Ectodermal cell (in vitro differentiated cells): Measurements from ENCODE around the gene NDC80.
"Not testable (repeated sequence)": the region's sequence is repeated elsewhere in the genome, so short reads cannot be mapped to it uniquely, and the experiment has no call there.

Experiments
- H3K27ac ChIP-seq: 2 replicates; pipeline ENCODE4 v1.7.0; 2013; ENCODE audit warnings: mild to moderate bottlenecking, low read depth, low read length; ENCODE audit not compliant: insufficient read depth, poor library complexity, severe bottlenecking
- H3K27me3 ChIP-seq: 2 replicates; pipeline ENCODE4 v1.7.0; 2013; ENCODE audit warnings: mild to moderate bottlenecking, low read length; ENCODE audit not compliant: insufficient read depth, control insufficient read depth, poor library complexity, severe bottlenecking
- H3K36me3 ChIP-seq: one replicate; pipeline ENCODE4 v1.7.0; 2013; ENCODE audit warnings: low read length; ENCODE audit not compliant: control insufficient read depth, insufficient read depth
- H3K4me1 ChIP-seq: one replicate; pipeline ENCODE4 v1.7.0; 2013; ENCODE audit warnings: low read length; ENCODE audit not compliant: control insufficient read depth, insufficient read depth
- H3K4me3 ChIP-seq: 2 replicates; pipeline ENCODE4 v1.7.0; 2013; ENCODE audit warnings: low read depth, low read length, control low read depth; ENCODE audit not compliant: insufficient read depth
- H3K9me3 ChIP-seq: 2 replicates; pipeline ENCODE4 v1.7.0; 2013; ENCODE audit warnings: mild to moderate bottlenecking, low read length, moderate library complexity; ENCODE audit not compliant: control insufficient read depth
- WGBS, 2 experiments: methylation state at CpG; one replicate each; pipeline ENCODE4 v1.1.7; 2013; ENCODE audit warnings: missing lambda C conversion rate in 2 of 2; 5-methylcytosine and 5-hydroxymethylcytosine counted together

Gene NDC80

GRCh38 chr18:2536493-2536892 is 34.9 kb upstream of the NDC80 start:
- Histone ChIP-seq H3K9me3 (no peaks in the 10 kb centered on the region), H3K36me3 (no peaks in the 10 kb centered on the region), H3K27me3 (no peaks in the 10 kb centered on the region), H3K4me3 (no peak overlapping the region), H3K27ac (no peak overlapping the region), H3K4me1 (peaks cover 4% of the 10 kb centered on the region)
- WGBS, 2 experiments = 85 to 89% methylated on average over 4 of the region's 4 CpGs

- Histone ChIP-seq H3K4me3 (no peak overlapping the region), H3K9me3 (no peaks in the 10 kb centered on the region), H3K36me3 (no peaks in the 10 kb centered on the region), H3K27me3 (no peaks in the 10 kb centered on the region), H3K27ac (no peak overlapping the region), H3K4me1 (peaks cover 4% of the 10 kb centered on the region)
- WGBS, 2 experiments = 94 to 100% methylated on average over 2 of the region's 3 CpGs
These were observed 34.1 kb upstream of the NDC80 start for GRCh38 chr18:2537296-2537695.

DNA sequence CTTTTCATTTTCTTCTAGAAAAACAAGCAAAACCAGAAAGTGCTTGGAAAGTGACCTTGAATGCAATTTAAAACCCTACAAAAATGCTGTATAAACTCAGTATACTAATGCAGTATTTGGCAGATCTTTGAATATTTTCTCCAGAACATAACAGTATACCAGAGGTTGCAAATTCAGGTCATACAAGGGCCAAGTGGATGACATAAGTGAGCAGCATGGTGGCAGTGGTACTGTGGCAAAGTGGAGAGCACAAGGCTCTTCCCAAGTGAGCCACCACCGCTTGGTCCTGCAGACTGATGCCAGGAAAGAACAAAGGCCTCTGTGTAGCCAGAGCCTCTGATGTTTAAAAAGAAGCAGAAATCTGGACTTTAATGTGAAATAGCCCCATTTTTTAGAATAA is 33.1 kb upstream of the NDC80 start:
- Histone ChIP-seq H3K36me3 (no peaks in the 10 kb centered on the region), H3K27ac (no peak overlapping the region), H3K9me3 (no peaks in the 10 kb centered on the region), H3K4me1 (peaks cover 4% of the 10 kb centered on the region), H3K27me3 (no peaks in the 10 kb centered on the region), H3K4me3 (no peak overlapping the region)
- 91 to 98% methylated on average over 1 of the region's 1 CpG for WGBS, 2 experiments

- Histone ChIP-seq H3K4me3 (no peak overlapping the region), H3K4me1 (peaks cover 4% of the 10 kb centered on the region), H3K27me3 (no peaks in the 10 kb centered on the region), H3K9me3 (no peaks in the 10 kb centered on the region), H3K36me3 (no peaks in the 10 kb centered on the region), H3K27ac (no peak overlapping the region)
- WGBS, 2 experiments = 100% methylated on average over 1 of the region's 1 CpG
These were observed 32.5 kb upstream of the NDC80 start for GRCh38 chr18:2538844-2539243.

GRCh38 chr18:2540575-2540974 is 30.8 kb upstream of the NDC80 start:
- peaks cover 4% of the 10 kb centered on the region for H3K4me1 ChIP-seq
- no peaks in the 10 kb centered on the region for H3K27me3 ChIP-seq
- no peaks in the 10 kb centered on the region for H3K36me3 ChIP-seq
- H3K4me3 ChIP-seq = no peak overlapping the region
- H3K27ac ChIP-seq = no peak overlapping the region
- 85 to 89% methylated on average over 3 to 4 of the region's 4 CpGs for WGBS, 2 experiments
- H3K9me3 ChIP-seq = no peaks in the 10 kb centered on the region

- H3K36me3 ChIP-seq, H3K4me1 ChIP-seq, H3K27me3 ChIP-seq: not testable (repeated sequence)
These were observed 29.3 kb upstream of the NDC80 start for GRCh38 chr18:2541925-2542563.

GRCh38 chr18:2545155-2545554 is 26.2 kb upstream of the NDC80 start:
- H3K27ac ChIP-seq = no peak overlapping the region
- H3K27me3 ChIP-seq = no peaks in the 10 kb centered on the region
- no peaks in the 10 kb centered on the region for H3K9me3 ChIP-seq
- H3K4me3 ChIP-seq = no peak overlapping the region
- peaks cover 4% of the 10 kb centered on the region for H3K4me1 ChIP-seq
- H3K36me3 ChIP-seq = no peaks in the 10 kb centered on the region
- WGBS, 2 experiments = 100% methylated on average over 1 of the region's 2 CpGs; no CpG with 5 or more reads in 1 of the 2 experiments

More at GRCh38 chr18:2541925-2542563, 29.3 kb upstream of the NDC80 start:
- not testable (repeated sequence) for H3K9me3 ChIP-seq, H3K27ac ChIP-seq, H3K4me3 ChIP-seq
- WGBS, 2 experiments = 26% methylated on average over 3 of the region's 3 CpGs; no CpG with 5 or more reads in 1 of the 2 experiments

- Histone ChIP-seq H3K9me3 (no peaks in the 10 kb centered on the region), H3K4me1 (no peaks in the 10 kb centered on the region), H3K36me3 (no peaks in the 10 kb centered on the region), H3K27me3 (no peaks in the 10 kb centered on the region), H3K4me3 (no peak overlapping the region), H3K27ac (no peak overlapping the region)
- WGBS, 2 experiments = 82% methylated on average over 4 of the region's 4 CpGs
These were observed 23.8 kb upstream of the NDC80 start for GRCh38 chr18:2547477-2548087.

GRCh38 chr18:2549462-2549861 is 21.9 kb upstream of the NDC80 start:
- 91 to 100% methylated on average over 1 to 2 of the region's 2 CpGs for WGBS, 2 experiments
- no peak overlapping the region for H3K27ac ChIP-seq
- no peaks in the 10 kb centered on the region for H3K9me3 ChIP-seq
- H3K27me3 ChIP-seq = no peaks in the 10 kb centered on the region
- H3K4me1 ChIP-seq = no peaks in the 10 kb centered on the region
- H3K36me3 ChIP-seq = no peaks in the 10 kb centered on the region
- no peak overlapping the region for H3K4me3 ChIP-seq

- no peak overlapping the region for H3K4me3 ChIP-seq
- no peaks in the 10 kb centered on the region for H3K36me3 ChIP-seq
- H3K4me1 ChIP-seq = no peaks in the 10 kb centered on the region
- no peaks in the 10 kb centered on the region for H3K27me3 ChIP-seq
- H3K9me3 ChIP-seq = no peaks in the 10 kb centered on the region
- 96 to 98% methylated on average over 3 of the region's 3 CpGs for WGBS, 2 experiments
- no peak overlapping the region for H3K27ac ChIP-seq
These were observed 19.9 kb upstream of the NDC80 start for GRCh38 chr18:2551425-2551824.
